ENCODE data around the gene MT1M.
"Not testable (repeated sequence)": the region's sequence is repeated elsewhere in the genome, so short reads cannot be mapped to it uniquely, and the experiment has no call there.

MT1M gene

DNA sequence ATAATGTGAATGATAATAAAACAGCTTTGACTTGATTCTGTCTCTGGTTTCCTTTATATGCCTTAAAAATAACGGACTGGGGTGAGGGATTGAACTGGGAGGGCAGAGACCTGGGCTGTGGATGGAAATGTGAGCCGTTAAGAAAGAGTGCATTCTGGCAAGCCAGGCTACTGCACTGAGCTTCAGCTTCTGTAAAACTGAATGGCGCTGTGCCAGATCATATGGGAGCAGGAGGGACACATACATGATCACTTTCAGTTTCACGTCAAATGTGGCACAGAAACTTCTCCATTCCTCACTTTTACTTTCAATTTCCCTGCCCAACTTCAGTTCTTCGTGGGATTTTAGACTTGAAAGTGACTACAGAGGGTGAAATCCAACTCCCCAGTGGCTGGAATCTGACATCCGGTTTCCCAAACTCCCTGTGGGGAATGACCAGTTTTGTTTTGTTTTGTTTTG, 23.0 kb upstream of the MT1M start:
- peak; percentile 75 for DNase-seq

- DNase-seq, result peak; percentile 66
Measured at GRCh38 chr16:56610017-56610608, 22.3 kb upstream of the MT1M start.

DNA sequence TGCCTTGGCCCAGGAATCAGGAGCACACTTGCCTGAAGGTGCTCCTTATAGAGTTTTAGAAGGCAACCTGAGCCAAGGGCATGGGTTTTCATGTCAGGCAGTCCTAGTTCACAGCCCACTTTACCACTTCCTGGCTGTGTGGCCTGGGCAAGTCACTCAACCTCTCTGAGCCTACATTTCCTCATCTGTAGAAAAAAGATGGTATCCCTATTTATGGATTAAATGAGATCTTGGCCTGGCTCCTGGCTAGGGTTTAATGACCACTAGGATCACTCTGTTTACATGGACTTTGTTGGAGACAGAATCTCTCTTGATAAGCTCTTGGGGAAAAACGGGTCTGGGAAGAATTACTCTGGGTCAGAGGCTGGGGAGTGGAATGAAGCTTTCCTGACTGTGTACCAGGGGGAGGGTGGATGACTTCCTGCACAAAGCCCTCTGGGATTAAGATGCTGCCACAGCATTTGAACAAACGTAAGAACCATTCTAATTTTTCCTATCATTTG, 21.8 kb upstream of the MT1M start:
- DNase-seq, result no peak

DNA sequence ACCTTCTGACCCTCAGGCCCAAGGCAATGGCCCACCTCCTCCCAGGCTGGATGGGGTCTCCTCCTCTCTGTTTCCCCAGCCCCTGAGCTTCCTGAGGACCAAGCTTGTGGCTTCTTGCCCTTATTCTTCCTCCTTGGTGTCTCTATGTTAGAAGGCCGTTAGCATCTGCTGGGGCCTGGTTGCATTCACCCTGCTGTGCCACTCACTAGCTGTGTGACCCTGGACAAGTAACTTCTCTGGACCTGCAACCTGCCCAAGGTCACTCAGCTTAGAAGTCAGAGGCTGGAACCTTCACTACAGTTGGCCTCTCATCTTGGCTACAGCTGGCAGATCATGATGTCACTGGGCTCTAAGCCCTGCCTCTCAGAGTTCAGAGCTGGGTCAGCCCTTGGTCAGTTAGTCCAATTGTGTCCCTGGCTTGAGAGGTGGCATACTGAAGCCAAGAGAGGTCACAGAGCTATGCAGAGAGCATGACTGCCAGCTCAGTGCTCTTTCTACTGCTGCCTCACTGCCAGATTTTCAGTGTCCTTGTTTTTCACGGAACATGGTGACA, 21.1 kb upstream of the MT1M start:
- no peak for DNase-seq

- DNase-seq, result no peak
Measured at GRCh38 chr16:56613706-56614105, 18.8 kb upstream of the MT1M start.

DNA sequence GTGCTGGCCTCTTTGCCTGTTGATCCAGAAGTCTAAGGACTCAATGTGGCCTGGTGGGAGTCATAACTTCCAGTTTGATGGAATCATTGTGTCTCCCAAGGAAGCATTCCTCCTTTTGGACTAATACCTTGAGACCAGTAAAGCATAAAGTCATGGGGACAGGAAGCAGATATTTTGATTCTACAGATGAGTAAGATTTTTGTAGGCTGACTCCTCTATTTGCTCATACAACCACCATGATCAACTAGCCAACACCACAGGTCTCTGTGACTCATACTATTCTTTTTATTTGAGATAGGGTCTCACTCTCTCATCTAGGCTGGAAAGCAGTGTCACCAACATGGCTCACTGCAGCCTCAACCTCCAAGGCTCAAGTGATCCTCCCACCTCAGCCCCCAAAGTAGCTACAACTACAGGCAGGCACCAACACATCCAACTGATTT, 17.9 kb upstream of the MT1M start:
- DNase-seq, result no peak

DNA sequence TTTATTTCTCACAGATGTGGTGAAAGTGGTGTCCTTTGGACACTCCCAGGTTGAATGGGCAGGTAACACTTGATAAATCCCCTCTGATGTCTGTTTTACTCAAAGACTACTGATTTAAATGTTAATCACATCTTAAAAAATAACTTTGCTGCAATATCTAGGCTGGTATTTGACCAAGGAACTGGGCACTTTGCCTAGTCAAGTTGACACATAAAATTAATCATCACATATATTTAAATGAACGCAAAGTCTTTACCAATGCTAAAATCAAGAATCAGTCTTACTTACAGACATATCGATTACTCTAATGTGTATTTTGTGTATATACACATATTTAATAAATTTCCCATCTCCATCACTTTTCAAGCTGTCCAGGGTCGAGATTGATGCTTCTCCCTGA, 17.1 kb upstream of the MT1M start:
- DNase-seq, result no peak

- DNase-seq, result no peak
Measured at GRCh38 chr16:56616608-56617211, 15.7 kb upstream of the MT1M start.

GRCh38 chr16:56617212-56618085, 15.0 kb upstream of the MT1M start:
- peak; percentile 38 for DNase-seq

GRCh38 chr16:56618138-56618537, 14.3 kb upstream of the MT1M start:
- DNase-seq, result no peak

DNA sequence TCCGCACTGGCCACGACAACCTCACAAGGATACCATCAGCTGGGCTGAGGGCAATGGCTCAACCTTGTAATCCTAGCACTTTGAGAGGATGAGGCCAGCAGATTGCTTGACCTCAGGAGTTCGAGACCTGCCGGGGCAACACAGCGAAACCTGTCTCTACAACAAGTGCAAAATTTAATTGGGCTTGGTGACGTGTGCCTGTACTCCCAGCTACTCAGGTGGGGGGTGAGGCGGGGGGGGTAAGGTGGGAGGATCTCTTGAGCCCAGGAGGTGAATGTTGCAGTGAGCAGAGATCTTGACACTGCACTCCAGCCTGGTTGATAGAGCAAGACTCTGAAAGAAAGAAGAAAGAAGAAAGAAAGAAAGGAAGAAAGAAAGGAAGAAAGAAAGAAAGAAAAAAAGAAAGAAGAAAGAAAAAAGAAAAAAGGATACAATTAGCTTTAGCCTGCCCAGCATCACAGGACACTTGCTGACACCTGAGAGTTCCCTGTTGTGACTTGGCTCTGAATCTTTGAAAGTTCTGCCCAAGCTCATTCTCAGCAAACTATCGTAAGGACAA, 12.0 kb upstream of the MT1M start:
- no peak for DNase-seq

DNA sequence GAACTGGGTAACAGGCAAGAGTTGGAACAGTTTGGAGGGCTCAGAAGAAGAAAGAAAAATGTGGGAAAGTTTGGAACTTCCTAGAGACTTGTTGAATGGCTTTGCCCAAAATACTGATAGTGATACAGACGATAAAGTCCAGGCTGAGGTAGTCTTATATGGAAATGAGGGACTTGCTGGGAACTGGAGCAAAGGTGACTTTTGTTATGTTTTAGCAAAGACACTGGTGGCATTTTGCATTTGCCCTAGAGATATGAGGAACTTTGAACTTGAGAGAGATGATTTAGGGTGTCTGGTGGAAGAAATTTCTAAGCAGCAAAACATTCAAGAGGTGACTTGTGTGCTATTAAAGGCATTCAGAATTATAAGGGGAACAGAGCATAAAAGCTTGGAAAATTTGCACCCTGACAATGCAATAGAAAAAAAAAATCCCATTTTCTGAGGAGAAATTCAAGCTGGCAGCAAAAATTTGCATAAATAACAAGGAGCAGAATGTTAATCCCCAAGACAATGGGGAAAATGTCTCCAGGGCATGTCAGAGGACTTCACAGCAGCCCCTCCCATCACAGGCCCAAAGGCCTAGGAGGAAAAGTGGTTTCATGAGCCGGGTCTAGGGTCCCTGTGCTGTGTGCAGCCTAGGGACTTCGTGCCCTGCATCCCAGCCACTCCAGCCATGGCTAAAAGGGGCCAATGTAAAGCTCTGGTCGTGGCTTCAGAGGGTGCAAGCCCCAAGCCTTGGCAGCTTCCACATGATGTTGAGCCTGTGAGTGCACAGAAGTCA, 10.6 kb upstream of the MT1M start:
- not testable (repeated sequence) for DNase-seq

DNA sequence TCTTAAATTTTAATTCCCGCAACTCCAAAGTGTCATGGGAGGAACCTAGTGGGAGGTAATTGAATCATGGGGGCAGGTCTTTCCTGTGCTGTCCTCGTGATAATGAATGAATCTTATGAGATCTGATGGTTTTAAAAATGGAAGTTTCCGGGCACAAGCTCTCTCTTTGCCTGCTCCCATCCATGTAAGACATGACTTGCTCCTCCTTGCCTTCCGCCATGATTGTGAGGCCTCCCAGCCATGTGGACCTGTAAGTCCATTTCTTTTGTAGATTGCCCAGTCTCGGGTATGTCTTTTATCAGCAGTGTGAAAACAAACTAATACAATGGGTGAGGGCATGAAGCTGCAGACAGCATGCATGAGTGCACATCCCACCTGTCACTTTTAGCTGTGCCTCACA, 9.3 kb upstream of the MT1M start:
- DNase-seq, result not testable (repeated sequence)

DNA sequence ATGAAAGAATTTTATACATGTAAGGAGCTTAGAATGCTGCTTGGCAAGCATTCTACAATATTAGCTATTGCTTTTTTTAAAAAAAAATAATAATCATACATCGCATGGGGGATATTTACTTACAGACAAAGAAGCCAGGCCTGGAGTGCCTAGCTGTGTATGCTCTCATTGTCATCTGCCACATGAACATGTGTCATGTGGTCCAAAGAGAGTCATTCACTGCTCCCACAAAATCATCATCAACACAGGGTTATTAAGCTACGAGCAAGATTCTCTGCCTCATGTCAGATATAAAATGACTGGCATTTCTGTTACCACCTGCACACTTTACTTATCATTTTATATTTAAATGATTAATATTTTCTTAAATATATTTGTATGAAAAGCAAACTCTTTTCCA, 8.8 kb upstream of the MT1M start:
- no peak for DNase-seq

DNA sequence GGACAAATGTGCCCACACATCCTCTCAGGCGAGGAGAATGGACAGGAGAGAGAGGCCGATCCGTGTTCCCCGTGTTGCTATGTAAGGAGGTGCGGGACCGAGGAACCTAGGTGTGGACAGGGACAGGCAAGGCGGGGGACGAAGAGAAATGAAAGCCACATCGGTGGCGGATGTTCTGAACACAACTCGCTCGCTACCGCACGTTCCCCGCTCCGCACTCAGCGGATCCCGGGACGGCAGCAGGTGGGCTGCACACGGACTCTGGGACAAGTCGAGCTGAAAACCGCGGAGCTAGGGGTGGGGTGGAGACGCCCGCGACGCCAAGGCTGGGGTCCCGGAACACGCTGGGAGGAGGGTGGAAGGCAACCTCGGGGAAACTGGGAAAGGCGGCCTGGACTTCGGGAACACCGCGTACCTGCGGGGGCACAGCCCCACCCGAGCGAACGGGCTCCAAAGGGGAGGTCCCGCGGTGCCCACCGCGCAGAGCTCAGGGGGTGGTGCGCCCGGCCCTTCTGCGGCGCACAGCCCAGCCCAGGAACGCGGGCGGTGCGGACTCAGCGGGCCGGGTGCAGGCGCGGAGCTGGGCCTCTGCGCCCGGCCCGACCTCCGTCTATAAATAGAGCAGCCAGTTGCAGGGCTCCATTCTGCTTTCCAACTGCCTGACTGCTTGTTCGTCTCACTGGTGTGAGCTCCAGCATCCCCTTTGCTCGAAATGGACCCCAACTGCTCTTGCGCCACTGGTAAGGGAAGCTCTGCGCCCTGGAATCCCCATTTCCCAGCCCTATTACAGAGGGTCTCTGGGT, 7.1 kb upstream of the MT1M start, which contains the start of gene MT1E:
MT1E (plus strand) TSS at position 642 of the 803 bp plus-strand sequence; CDS start at position 713, 71 bp downstream.
- DNase-seq, result peak; percentile 22

DNA sequence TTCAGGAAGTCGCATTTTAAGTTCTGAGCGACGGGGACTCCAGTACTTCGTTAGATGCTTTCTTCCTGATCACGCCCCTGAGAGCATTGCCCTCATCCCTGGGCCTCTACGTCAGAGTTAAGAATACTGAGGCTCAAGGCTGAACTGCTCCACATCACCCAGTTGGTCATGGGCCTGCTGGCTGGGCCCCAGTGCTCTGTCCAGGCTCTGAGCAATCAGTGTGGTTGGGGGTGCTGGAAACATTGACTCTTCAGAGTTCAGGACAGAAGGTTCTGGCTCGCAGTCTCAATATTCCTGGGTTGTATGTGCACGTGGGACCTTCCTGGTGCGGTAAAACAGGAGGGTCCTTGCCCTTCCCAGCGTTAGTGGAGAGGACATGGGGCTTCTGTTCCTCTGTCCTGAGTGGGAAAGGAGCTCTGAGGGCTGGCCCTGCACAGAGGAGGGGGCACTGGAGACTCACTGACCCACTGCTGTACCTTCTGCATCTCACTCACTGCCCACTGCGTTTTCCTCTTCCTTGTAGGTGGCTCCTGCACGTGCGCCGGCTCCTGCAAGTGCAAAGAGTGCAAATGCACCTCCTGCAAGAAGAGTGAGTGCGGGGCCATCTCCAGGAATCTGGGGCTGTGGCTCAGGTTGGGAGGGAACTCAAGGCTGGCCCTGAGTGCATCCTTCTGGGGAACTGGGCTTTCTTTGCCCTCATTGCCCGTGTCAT, 6.4 kb upstream of the MT1M start:
- no peak for DNase-seq

DNA sequence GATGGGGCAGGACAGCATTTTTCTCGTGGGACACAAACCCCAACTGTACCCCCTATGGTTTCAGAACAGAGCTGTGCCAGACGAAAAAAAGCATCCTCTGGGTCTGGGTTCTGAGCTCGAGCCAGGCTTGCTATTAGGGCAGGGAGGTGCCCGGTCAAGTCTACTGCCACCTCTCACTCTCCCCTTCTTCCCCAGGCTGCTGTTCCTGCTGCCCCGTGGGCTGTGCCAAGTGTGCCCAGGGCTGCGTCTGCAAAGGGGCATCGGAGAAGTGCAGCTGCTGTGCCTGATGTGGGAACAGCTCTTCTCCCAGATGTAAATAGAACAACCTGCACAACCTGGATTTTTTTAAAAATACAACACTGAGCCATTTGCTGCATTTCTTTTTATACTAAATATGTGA, 5.8 kb upstream of the MT1M start:
- DNase-seq, result no peak

DNA sequence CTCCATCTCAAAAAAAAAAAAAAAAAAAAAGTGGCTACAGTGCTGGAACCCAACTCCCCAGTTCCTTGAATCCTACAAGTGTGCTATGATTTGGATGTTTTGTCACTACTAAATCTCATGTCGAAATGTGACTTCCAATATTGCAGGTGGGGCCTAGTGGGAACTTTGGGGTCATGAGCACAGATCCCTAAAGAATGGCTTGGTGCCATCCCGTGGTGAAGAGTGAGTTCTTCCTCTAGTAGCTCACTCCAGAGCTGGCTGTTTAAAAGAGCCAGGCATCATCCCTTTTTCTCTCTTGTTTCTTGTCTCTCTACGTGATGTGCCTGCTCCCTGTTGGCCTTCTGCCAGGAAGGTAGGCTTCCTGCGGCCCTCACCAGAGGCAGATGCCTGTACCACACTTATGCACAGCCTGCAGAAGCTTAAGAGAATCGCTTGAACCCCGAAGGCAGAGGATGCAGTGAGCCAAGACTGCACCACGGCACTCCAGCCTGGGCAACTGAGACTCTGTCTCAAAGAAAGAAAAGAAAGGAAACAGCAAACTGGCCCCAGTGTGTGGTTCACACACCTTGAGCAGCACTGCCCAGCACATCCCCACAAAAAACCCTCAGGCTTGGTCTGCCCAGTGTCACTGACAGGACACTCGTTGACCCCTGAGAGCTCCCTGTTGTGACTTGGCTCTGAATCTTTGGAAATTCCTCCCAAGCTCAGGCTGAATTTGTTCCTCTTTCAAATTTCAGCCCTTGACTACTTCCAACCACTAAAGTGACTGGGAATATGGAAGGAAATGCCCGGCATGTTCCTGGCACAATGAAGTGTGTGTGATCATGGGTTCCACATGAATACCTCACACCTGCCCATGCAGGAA, 3.7 kb upstream of the MT1M start:
- no peak for DNase-seq

- DNase-seq, result no peak
Measured at GRCh38 chr16:56629531-56629930, 2.9 kb upstream of the MT1M start.

- DNase-seq, result no peak
Measured at GRCh38 chr16:56630134-56630533, 2.3 kb upstream of the MT1M start.
